Rectal smooth muscle tissue (tissue), 1 donor: Measurements from ENCODE around the gene FABP6.
"Not testable (repeated sequence)": the region's sequence is repeated elsewhere in the genome, so short reads cannot be mapped to it uniquely, and the experiment has no call there.

ENCODE experiments used
- H3K27ac ChIP-seq: one replicate; pipeline ENCODE4 v1.7.0; 2013; ENCODE audit warnings: low read depth, low read length, inconsistent platforms
- H3K27me3 ChIP-seq: one replicate; pipeline ENCODE4 v1.7.0; 2013; ENCODE audit warnings: low read length; ENCODE audit not compliant: control insufficient read depth, insufficient read depth
- H3K36me3 ChIP-seq: one replicate; pipeline ENCODE4 v1.7.0; 2013; ENCODE audit warnings: low read length; ENCODE audit not compliant: control insufficient read depth, insufficient read depth
- H3K4me1 ChIP-seq: one replicate; pipeline ENCODE4 v1.7.0; 2013; ENCODE audit warnings: low read length; ENCODE audit not compliant: control insufficient read depth, insufficient read depth
- H3K4me3 ChIP-seq: one replicate; pipeline ENCODE4 v1.7.0; 2013; ENCODE audit warnings: low read length
- H3K9ac ChIP-seq: one replicate; pipeline ENCODE4 v1.7.0; 2013; ENCODE audit warnings: low read length

The FABP6 gene

DNA sequence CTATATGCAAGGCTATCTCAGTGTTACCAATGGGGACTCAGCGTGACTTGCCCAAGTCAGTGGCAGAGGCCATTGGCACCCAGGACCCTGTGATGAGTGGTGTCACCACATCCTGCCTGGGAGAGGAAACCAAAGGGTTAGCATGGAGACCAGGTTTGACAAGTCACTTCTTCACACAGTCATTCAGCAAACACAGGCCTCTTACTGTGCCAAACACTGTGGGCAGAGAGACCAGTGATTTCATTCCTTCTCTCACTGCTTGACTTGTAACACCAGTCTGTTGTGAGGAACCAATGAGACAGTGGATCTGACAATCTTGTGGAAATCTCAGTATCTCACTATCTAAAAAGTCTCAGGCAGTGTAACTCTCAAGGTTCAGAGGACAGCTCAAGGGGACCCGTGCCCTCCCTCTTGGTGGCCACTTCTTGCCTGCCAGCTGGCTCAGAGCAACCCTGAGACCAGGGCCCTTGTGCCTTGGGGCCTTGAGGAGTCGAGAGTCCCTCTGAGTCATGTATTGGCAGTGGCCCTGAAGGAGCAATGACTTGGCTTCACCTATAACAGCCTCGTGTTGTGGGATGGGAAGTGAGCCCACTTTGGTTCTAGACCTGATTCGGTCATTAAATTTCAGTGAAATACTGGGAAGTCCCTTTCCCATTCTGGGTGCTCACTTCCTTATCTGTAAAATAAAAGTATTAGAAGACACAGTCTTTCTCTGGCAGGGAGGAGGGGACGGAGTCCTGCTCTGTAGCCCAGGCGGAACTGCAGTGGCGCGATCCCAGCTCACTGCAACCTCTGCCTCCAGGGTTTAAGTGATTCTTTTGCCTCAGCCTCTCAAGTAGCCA, 1.6 kb downstream of the FABP6 start:
- H3K27ac ChIP-seq = no peak overlapping the region
- H3K9ac ChIP-seq = no peak overlapping the region
- H3K4me3 ChIP-seq = no peak overlapping the region
- H3K36me3 ChIP-seq = no peaks in the 10 kb centered on the region
- no peaks in the 10 kb centered on the region for H3K4me1 ChIP-seq
- no peaks in the 10 kb centered on the region for H3K27me3 ChIP-seq

GRCh38 chr5:160231783-160232342, 2.6 kb downstream of the FABP6 start:
- H3K4me3 ChIP-seq = no peak overlapping the region
- H3K9ac ChIP-seq = no peak overlapping the region
- no peaks in the 10 kb centered on the region for H3K27me3 ChIP-seq
- H3K36me3 ChIP-seq = no peaks in the 10 kb centered on the region
- no peaks in the 10 kb centered on the region for H3K4me1 ChIP-seq
- no peak overlapping the region for H3K27ac ChIP-seq

DNA sequence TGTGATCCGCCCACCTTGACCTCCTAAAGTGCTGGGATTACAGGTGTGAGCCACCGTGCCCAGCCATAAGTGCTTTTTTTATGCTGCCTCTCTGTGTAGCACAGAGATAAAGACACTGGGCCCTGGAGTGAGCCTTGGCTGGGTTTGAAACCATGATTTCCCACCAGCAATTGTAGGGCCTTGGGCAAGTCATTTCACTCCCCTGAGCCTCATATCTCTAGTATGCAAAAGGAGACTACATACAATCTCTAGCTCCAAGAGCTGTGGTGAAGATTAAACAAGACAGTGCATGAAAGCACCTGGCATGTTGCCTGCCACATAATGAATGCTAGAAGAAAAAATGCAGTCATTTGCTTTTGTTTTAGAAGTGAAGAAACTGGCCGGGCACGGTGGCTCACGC, 3.9 kb downstream of the FABP6 start:
- Histone ChIP-seq H3K27ac (no peak overlapping the region), H3K4me3 (no peak overlapping the region), H3K27me3 (no peaks in the 10 kb centered on the region)

DNA sequence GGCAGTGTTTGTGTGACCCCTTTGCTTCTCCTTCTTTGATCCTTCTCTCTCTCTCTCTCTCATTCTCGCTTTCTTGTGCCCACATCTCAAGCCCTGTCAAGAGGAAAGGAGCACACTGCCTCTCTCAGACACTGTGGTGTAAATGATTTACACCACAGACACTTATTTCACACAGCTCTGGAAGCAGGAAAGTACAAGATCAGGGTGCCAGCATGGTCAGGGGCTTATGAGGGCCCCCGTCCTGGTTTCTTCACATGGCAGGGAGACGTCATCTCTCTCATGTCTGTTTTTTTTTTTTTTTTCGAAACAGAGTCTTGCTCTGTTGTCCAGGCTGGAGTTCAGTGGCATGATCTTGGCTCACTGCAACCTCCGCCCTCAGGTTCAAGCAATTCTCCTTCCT, 6.4 kb downstream of the FABP6 start:
- Histone ChIP-seq H3K9ac (no peak overlapping the region), H3K4me3 (no peak overlapping the region), H3K36me3 (no peaks in the 10 kb centered on the region), H3K4me1 (no peaks in the 10 kb centered on the region), H3K27ac (no peak overlapping the region), H3K27me3 (no peaks in the 10 kb centered on the region)

More for the DNA sequence above, 3.9 kb downstream of the FABP6 start:
- no peaks in the 10 kb centered on the region for H3K36me3 ChIP-seq
- no peaks in the 10 kb centered on the region for H3K4me1 ChIP-seq
- H3K9ac ChIP-seq = no peak overlapping the region

DNA sequence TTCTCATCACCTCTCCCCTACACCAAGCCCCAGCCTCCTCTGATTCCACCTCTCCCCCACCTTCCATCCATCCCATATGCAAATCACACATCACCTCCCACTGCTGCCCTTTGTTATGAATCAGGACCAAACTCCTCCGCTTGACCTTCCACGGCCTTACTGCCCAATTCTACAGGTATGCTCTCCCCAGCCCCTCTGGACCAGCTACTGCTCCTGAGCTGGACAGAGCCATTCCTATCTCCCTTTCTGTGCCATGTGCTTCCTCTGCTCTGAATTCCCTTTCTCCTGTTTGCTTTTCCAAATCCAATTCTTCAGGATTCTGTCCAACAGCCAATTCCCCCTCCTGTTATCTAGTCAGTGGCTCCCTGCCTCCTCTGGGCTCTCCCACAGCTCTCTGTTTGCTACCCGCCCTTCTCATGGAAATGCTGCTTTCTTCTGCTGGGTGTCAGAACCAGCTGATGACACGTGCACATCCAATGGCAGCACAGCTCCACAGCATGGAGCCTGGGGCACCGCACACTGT, 8.3 kb downstream of the FABP6 start:
- Histone ChIP-seq H3K27me3 (no peaks in the 10 kb centered on the region), H3K4me3 (no peak overlapping the region), H3K9ac (no peak overlapping the region), H3K4me1 (no peaks in the 10 kb centered on the region), H3K27ac (no peak overlapping the region), H3K36me3 (no peaks in the 10 kb centered on the region)

DNA sequence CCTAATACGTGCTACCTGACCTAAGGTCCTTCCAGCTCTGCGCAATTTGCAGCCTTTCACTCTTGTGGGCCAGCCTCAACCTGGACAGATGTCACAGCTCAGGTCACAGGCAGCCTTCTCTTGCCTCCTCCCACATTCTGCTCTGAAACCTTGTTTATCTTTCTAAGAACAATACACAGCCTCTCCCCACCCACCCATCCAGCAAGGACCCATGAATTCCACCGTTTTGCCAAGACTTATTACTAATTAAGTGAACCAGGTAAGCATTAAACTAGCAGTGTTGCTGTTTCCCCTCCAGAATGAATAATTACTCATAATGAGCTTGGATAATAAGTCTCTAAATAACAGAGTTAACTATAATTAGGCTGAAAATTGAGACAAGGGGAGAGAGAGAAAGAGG, 11.0 kb downstream of the FABP6 start:
- Histone ChIP-seq H3K9ac (no peak overlapping the region), H3K27ac (no peak overlapping the region), H3K4me1 (no peaks in the 10 kb centered on the region), H3K4me3 (no peak overlapping the region), H3K36me3 (no peaks in the 10 kb centered on the region), H3K27me3 (no peaks in the 10 kb centered on the region)

DNA sequence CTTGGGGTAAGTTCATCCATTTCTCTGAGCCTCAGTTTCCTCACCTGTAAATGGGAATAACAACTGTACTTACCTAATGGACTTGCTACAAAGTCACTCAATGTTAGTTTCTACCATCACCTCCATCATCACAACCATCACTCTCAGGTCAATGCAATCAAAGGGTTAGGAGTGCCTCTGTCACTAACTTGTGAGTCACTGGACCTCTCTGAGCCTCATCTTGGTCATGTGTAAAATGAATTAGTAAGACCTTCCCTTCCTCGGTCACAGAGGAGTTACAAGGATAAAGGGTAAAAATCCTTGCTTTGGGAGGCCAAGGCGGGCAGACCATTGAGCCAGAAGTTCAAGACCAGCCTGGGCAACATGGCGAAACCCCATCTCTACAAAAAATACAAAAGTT, 12.8 kb downstream of the FABP6 start:
- H3K9ac ChIP-seq = no peak overlapping the region

GRCh38 chr5:160245506-160246086, 16.3 kb downstream of the FABP6 start:
- Histone ChIP-seq H3K27me3 (no peaks in the 10 kb centered on the region), H3K4me1 (no peaks in the 10 kb centered on the region), H3K27ac (no peak overlapping the region), H3K9ac (no peak overlapping the region), H3K36me3 (no peaks in the 10 kb centered on the region), H3K4me3 (no peak overlapping the region)

More for the DNA sequence above, 12.8 kb downstream of the FABP6 start:
- no peaks in the 10 kb centered on the region for H3K36me3 ChIP-seq
- H3K27ac ChIP-seq = no peak overlapping the region
- no peaks in the 10 kb centered on the region for H3K4me1 ChIP-seq
- no peak overlapping the region for H3K4me3 ChIP-seq
- H3K27me3 ChIP-seq = no peaks in the 10 kb centered on the region

DNA sequence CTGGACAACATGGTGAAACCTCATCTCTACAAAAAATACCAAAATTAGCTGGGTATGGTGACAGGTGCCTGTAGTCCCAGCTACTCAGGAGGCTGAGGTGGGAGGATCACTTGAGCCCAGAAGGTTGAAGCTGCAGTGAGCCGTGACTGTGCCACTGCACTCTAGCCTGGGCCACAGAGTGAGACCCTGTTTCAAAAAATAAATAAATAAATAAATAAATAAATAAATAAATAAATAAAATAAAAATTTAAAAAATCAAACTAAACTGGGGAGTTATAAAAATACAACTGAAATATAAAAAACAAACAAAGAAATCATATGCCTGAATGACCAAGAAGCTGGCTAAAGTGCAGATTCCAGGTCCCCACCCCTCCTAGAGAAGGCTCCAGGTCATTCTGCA, 20.3 kb downstream of the FABP6 start:
- not testable (repeated sequence) for H3K36me3 ChIP-seq, H3K27ac ChIP-seq, H3K4me3 ChIP-seq, H3K9ac ChIP-seq, H3K27me3 ChIP-seq, H3K4me1 ChIP-seq

DNA sequence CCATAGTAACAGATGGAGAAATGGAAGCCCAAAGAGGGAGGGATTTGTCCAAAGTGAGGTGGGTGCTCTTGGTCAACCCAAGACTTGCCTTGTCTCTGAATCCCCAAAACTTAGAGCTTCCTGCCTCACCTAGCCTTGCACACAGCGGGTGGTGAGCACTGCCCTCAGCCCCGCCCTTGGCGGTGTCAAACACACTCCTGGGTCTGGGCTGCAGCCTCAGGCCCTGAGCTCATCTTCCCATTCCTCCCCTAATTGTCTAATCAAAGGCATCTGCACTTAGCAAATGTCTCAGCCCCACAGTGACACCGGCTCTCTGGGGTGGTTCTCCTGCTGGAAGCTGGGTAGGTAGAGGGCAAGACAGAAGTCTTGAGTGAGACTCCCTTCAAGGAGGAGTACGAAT, 20.9 kb downstream of the FABP6 start:
- H3K27ac ChIP-seq = no peak overlapping the region
- H3K27me3 ChIP-seq = no peaks in the 10 kb centered on the region
- no peaks in the 10 kb centered on the region for H3K36me3 ChIP-seq
- H3K4me1 ChIP-seq = no peaks in the 10 kb centered on the region
- no peak overlapping the region for H3K9ac ChIP-seq
- no peak overlapping the region for H3K4me3 ChIP-seq

GRCh38 chr5:160250826-160251225, 21.5 kb downstream of the FABP6 start:
- Histone ChIP-seq H3K4me3 (no peak overlapping the region), H3K27me3 (no peaks in the 10 kb centered on the region), H3K4me1 (no peaks in the 10 kb centered on the region), H3K9ac (no peak overlapping the region), H3K27ac (no peak overlapping the region), H3K36me3 (no peaks in the 10 kb centered on the region)

DNA sequence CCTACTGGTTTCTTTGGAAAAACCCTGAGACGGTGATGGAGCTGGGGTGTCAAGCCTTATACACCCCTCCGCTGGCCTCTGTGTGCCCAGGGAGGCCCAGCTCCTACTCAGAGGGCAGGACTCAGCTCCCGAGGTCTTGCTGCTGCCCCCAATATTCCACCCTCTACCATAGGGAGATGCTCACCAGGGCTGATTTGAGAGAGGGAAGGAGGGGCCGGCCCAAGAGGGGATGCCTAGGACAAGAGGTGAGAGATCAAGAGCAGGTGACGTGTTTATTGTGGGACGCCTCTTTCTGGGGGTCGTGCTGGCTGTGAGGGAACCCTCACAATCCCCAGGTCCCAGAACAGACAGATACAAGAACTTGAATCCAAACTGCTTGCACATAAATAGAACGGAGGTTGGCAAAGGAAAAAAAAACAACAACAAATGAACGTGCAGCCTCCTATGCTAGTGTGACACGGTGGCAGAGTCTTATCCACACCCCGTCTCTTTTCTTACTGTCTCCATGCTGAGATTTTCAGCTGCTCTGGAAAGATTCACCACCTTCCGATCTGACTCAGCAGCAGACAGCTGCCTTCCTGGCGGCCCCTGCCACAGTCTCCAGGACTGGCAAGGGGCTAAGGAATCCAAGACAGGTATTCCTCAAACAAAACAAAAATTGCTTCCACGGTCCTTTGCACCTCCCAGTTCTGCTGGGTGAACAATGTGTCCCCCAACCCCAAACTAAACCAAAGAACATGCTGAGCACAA, 22.3 kb downstream of the FABP6 start:
- H3K27me3 ChIP-seq = no peaks in the 10 kb centered on the region
- no peak overlapping the region for H3K4me3 ChIP-seq
- no peaks in the 10 kb centered on the region for H3K36me3 ChIP-seq
- no peaks in the 10 kb centered on the region for H3K4me1 ChIP-seq
- no peak overlapping the region for H3K27ac ChIP-seq
- no peak overlapping the region for H3K9ac ChIP-seq
